GM19099 (cell line): ENCODE data around the gene TCEA2.

Experiments
- POLR2A ChIP-seq: IDR thresholded peaks from 3 replicates; pipeline ENCODE4 v1.6.1; 2011; ENCODE audit warnings: low read depth; ENCODE audit not compliant: insufficient read length; ENCODE audit errors: extremely low read depth

The TCEA2 gene

DNA sequence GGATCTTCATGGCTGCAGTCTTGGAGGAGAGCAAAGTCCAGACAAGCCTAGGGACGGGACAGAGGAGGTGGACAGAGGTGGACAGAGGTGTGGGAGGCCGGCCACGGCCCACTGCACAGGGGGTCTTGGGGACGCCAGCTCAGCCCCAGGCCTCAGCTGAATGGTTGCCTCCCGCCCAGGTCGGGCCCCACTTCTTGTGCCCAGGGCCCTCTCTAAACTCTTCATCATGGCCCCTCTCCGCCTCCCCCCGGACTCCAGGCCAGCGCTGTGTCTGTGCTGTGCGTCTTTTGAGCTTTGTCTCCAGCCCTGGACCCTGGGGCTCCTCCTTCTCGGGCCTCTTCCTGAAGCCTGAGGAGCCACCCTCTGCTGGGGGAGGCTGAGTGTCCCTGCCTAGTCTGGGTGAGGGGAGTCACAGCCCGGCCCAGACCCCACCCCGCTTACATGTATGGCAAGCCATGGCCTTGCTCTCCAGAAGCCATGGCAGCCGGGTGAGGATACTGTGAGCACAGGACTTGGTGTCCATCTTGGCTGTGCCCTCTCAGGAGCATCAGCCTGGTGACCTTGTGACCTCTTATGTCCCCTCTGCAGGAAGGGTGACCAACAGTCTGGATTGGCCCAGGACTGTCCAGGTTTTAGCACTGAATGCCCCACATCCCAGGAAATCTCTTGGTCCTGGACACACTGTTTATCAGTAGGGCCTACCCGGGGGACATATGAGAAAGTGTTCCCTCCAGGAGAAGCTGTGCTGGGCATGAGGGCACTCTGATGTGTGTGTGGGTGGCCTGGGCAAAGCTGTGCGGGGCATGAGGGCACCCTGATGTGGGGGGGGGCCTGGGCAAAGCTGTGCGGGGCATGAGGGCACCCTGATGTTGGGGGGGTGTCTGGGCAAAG lies 53.8 kb downstream of the TCEA2 start:
- TF ChIP-seq POLR2A = no peak

- no peak for TF ChIP-seq POLR2A
Observed at GRCh38 chr20:64119301-64119680, 56.3 kb downstream of the TCEA2 start.

DNA sequence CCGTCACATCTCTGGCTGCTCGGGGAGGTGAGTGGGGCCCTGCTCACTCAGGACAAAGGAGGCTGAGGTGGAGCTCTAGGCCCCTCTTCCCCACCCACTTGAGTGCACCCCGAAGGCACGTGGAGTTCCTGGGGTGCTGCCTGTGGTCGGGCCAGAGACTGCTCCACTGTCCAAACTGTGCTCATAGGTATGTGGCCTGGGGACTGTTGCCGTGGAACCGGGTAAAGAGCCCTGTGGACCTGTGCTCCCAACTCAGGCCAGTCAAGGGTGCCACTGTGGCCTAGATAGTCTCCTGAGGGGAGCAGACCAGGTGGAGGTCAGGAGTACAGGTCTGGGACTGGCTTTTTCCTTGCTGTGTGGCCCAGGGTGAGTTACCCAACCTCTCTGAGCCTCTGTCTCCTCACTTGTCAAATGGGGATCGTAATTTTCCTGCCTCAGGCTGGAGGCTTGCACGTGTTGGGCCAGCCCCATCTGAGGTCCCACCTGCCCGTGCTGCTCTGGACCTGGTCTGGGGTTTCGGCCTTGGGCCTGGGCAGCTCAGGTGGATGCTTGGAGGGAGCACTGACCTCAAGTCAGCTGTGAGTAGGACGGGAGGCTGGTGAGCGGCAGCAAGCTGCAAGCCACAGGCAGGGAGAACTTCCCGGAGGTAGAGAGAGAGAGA lies 56.8 kb downstream of the TCEA2 start:
- TF ChIP-seq POLR2A = no peak

DNA sequence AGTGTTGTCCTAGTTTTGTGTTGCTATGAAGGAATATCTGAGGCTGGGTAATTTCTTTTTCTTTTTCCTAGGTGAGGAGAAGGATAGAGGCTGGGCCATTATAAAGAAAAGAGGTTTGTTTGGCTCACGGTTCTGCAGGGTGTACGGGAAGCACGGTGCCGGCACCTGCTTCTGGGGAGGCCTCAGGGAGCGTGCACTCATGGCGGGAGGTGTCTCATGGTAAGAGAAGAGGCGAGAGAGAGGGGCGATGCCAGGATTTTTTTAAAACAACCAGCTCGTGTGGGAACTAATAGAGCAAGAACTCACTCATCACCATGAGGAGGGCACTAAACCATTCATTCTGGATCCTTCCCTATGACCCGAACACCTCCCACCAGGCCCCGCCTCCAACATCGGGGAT lies 58.6 kb downstream of the TCEA2 start:
- no peak for TF ChIP-seq POLR2A
